HCT116 (cell line): ENCODE data around the gene TMEM217. TPM values are rescaled to one million over a fixed set of nuclear protein-coding genes. Genes with fewer than 3 reads are reported as not detected.

Experiments used
- ATAC-seq: fragments of 200-7000 bp; cut with Tn5 transposase; 2 replicates; pipeline ENCODE4 v1.9.1; 2020; ENCODE audit warnings: mild to moderate bottlenecking, moderate library complexity
- BruUV-seq: library from RNA; stranded (reverse); fragments of 400-500 nt; replicated peaks from 2 replicates; lab custom pipeline; 2021; lab: Mats Ljungman, UMichigan
- CTCF ChIA-PET: fragments of 300-600 bp; sonication (Branson Sonifier 250); formaldehyde crosslinking; loops from one replicate; lab custom pipeline; 2021; ENCODE audit warnings: antibody characterized with exemption; lab: Charles Lee
- POLR2A ChIA-PET: fragments of 300-600, 350-600 bp; sonication (Branson Sonifier 250); formaldehyde crosslinking; loops from one replicate; lab custom pipeline; 2021; ENCODE audit warnings: antibody characterized with exemption; lab: Charles Lee
- RAD21 ChIA-PET, 2 experiments: fragments of 300-600 bp; sonication (Branson Sonifier 250); formaldehyde crosslinking; loops; one replicate each; lab custom pipeline; 2023; ENCODE audit warnings: low total read pairs in 2 of 2; ENCODE audit not compliant: uncharacterized antibody in 2 of 2, unreplicated experiment in 2 of 2, low non-redundant PET in 1 of 2; lab: Charles Lee
- DNase-seq: peaks from one replicate; pipeline ENCODE4 v3.0.0-alpha.2; 2010; ENCODE audit warnings: low read depth, low spot score
- H2AFZ ChIP-seq: fragments of 200-600 bp; shearing (Covaris generic), sonication (generic); 2 replicates; pipeline ENCODE4 v1.6.1; 2017; ENCODE audit warnings: low read depth, mixed run types, mixed read lengths, antibody characterized with exemption, low read length; ENCODE audit not compliant: poor library complexity, severe bottlenecking
- H3K27ac ChIP-seq: 2 replicates; pipeline ENCODE4 v1.5.1; 2012; ENCODE audit warnings: low read depth, low read length
- H3K27me3 ChIP-seq: fragments of 200-600 bp; sonication (generic); 2 replicates; pipeline ENCODE4 v1.6.1; 2016; ENCODE audit warnings: mixed run types, low read length, mixed read lengths; ENCODE audit not compliant: insufficient read depth
- H3K36me3 ChIP-seq, 2 experiments: fragments of 200-500 bp in 1 of 2; fragments of 200-600 bp in 1 of 2; sonication (Bioruptor generic) in 1 of 2; sonication (generic) in 1 of 2; 2 replicates each; pipeline versions ENCODE4 v1.5.1 to v1.6.1; 2014 to 2016; ENCODE audit warnings: low read length in 2 of 2, inconsistent platforms in 1 of 2, mixed read lengths in 1 of 2, mixed run types in 1 of 2; ENCODE audit not compliant: insufficient read depth in 2 of 2, control insufficient read depth in 1 of 2
- H3K4me1 ChIP-seq, 2 experiments: fragments of 200-600 bp in 1 of 2; sonication (generic) in 1 of 2; 2 replicates each; pipeline versions ENCODE4 v1.5.1 to v1.6.1; 2012 to 2017; ENCODE audit warnings: low read length in 2 of 2, inconsistent platforms in 1 of 2, mild to moderate bottlenecking in 1 of 2, mixed read lengths in 1 of 2, mixed run types in 1 of 2, moderate library complexity in 1 of 2; ENCODE audit not compliant: insufficient read depth in 2 of 2, control insufficient read depth in 1 of 2
- H3K4me2 ChIP-seq: fragments of 200-600 bp; sonication (generic); 2 replicates; pipeline ENCODE4 v1.6.1; 2017; ENCODE audit warnings: mixed run types, low read length, mixed read lengths
- H3K4me3 ChIP-seq, 2 experiments: fragments of 200-600 bp in 1 of 2; sonication (generic) in 1 of 2; replicated peaks in 1 of 2; 2 replicates each; pipeline ENCODE4 v1.5.1; 2011 to 2016; ENCODE audit warnings: low read length in 2 of 2, control low read depth in 1 of 2, low read depth in 1 of 2, mild to moderate bottlenecking in 1 of 2, mixed read lengths in 1 of 2, mixed run types in 1 of 2
- H3K79me2 ChIP-seq: fragments of 200-600 bp; sonication (generic); 2 replicates; pipeline ENCODE4 v1.6.1; 2017; ENCODE audit warnings: mild to moderate bottlenecking, mixed run types, low read length, moderate library complexity, mixed read lengths; ENCODE audit not compliant: insufficient read depth
- H3K9ac ChIP-seq: fragments of 200-600 bp; sonication (generic); 2 replicates; pipeline ENCODE4 v1.6.1; 2016; ENCODE audit warnings: low read length, mixed read lengths
- H3K9me2 ChIP-seq: fragments of 200-600 bp; sonication (generic), shearing (Covaris generic); 2 replicates; pipeline ENCODE4 v1.6.1; 2017; ENCODE audit warnings: mixed run types, mild to moderate bottlenecking, moderate library complexity; ENCODE audit not compliant: insufficient read depth
- H3K9me3 ChIP-seq, 2 experiments: fragments of 200-500 bp in 1 of 2; fragments of 200-600 bp in 1 of 2; sonication (Bioruptor generic) in 1 of 2; sonication (generic) in 1 of 2; 2 replicates each; pipeline ENCODE4 v1.6.1; 2014 to 2017; ENCODE audit warnings: low read length in 2 of 2, mixed read lengths in 2 of 2, inconsistent platforms in 1 of 2, low read depth in 1 of 2, mild to moderate bottlenecking in 1 of 2, mixed run types in 1 of 2, moderate library complexity in 1 of 2; ENCODE audit not compliant: control insufficient read depth in 1 of 2, insufficient read depth in 1 of 2
- H4K20me1 ChIP-seq: fragments of 200-600 bp; sonication (generic), shearing (Covaris generic); 2 replicates; pipeline ENCODE4 v1.6.1; 2017; ENCODE audit warnings: mixed run types, mild to moderate bottlenecking, moderate library complexity; ENCODE audit not compliant: insufficient read depth
- CBX3 ChIP-seq: IDR thresholded peaks from 2 replicates; pipeline ENCODE4 v1.6.1; 2012; ENCODE audit warnings: low read depth
- CEBPB ChIP-seq: IDR thresholded peaks from 2 replicates; pipeline ENCODE4 v1.6.1; 2012; ENCODE audit warnings: low read depth
- EZH2 ChIP-seq: fragments of 200-600 bp; sonication (generic); IDR thresholded peaks from 2 replicates; pipeline ENCODE4 v1.6.1; 2017; ENCODE audit warnings: antibody characterized with exemption, mixed run types
- FOSL1 ChIP-seq: IDR thresholded peaks from 2 replicates; pipeline ENCODE4 v1.6.1; 2012; ENCODE audit warnings: low read depth
- JUND ChIP-seq: IDR thresholded peaks from 2 replicates; pipeline ENCODE4 v1.6.1; 2012
- POLR2A ChIP-seq: IDR thresholded peaks from 2 replicates; pipeline ENCODE4 v1.7.0; 2011; ENCODE audit warnings: borderline replicate concordance; ENCODE audit not compliant: insufficient read depth, insufficient read length; ENCODE audit errors: extremely low read depth
- POLR2AphosphoS5 ChIP-seq: IDR thresholded peaks from 2 replicates; pipeline ENCODE4 v1.6.1; 2011; ENCODE audit warnings: mild to moderate bottlenecking, low read depth, low read length, moderate library complexity
- SIN3A ChIP-seq: IDR thresholded peaks from 2 replicates; pipeline ENCODE4 v1.6.1; 2012; ENCODE audit warnings: low read depth
- TCF7L2 ChIP-seq: IDR thresholded peaks from 2 replicates; pipeline ENCODE4 v1.7.0; 2011; ENCODE audit warnings: borderline replicate concordance, inconsistent platforms; ENCODE audit not compliant: insufficient read depth, insufficient read length; ENCODE audit errors: extremely low read depth
- YY1 ChIP-seq: IDR thresholded peaks from 2 replicates; pipeline ENCODE4 v1.6.1; 2011; ENCODE audit warnings: low read length, low read depth, moderate library complexity, mild to moderate bottlenecking; ENCODE audit not compliant: insufficient replicate concordance; ENCODE audit errors: extremely low read depth
- ZFX ChIP-seq: fragments of 450-650 bp; IDR thresholded peaks from 2 replicates; pipeline ENCODE4 v1.6.1; 2017
- ZNF274 ChIP-seq: fragments of 200-500 bp; sonication (Bioruptor generic); IDR thresholded peaks from 2 replicates; pipeline ENCODE4 v1.6.1; 2014; ENCODE audit warnings: mild to moderate bottlenecking, low read depth, low read length, inconsistent platforms
- intact Hi-C: fragments of 100-400 bp; cut with micrococcal nuclease; formaldehyde crosslinking; loops from 2 replicates; pipeline ENCODE4 v1.10.0; 2022
- total RNA-seq: library from RNA; stranded (reverse); gene quantifications from one replicate; pipeline ENCODE4 v1.2.1, GENCODE V29; 2021; ENCODE audit not compliant: unreplicated experiment
- TF ChIP-seq, protein P1 (sequence below): IDR thresholded peaks from 2 replicates; pipeline ENCODE4 v1.6.1; 2012; ENCODE audit warnings: low read depth

TMEM217 gene
- total RNA-seq, 1 experiment from 2014 or later = 0.98 TPM

- no peaks in the 10 kb centered on the region for H3K27me3 ChIP-seq
- BruUV-seq = no TSS peak
- no peak overlapping the region for H3K4me2 ChIP-seq
- H3K9me2 ChIP-seq = no peaks in the 10 kb centered on the region
- no peaks in the 10 kb centered on the region for H3K9me3 ChIP-seq
- ChIA-PET POLR2A (no interaction called here), CTCF (no interaction called here)
- H3K9ac ChIP-seq = no peak overlapping the region
- 0 out of 4 replicates have a peak, but pooled peaks cover 0 to 2% of the 10 kb centered on the region in 2 experiments for H3K36me3 ChIP-seq
- ATAC-seq (no peak), DNase-seq (no peak)
- no peak overlapping the region for H2AFZ ChIP-seq
- H3K79me2 ChIP-seq = no peaks in the 10 kb centered on the region
- intact Hi-C loops = no loop called here
- H3K27ac ChIP-seq = no peak overlapping the region
- H3K4me1 ChIP-seq = no peaks in the 10 kb centered on the region
- no peak for TF ChIP-seq CBX3
- TF ChIP-seq FOSL1 = no peak
- TF ChIP-seq, protein P1, sequence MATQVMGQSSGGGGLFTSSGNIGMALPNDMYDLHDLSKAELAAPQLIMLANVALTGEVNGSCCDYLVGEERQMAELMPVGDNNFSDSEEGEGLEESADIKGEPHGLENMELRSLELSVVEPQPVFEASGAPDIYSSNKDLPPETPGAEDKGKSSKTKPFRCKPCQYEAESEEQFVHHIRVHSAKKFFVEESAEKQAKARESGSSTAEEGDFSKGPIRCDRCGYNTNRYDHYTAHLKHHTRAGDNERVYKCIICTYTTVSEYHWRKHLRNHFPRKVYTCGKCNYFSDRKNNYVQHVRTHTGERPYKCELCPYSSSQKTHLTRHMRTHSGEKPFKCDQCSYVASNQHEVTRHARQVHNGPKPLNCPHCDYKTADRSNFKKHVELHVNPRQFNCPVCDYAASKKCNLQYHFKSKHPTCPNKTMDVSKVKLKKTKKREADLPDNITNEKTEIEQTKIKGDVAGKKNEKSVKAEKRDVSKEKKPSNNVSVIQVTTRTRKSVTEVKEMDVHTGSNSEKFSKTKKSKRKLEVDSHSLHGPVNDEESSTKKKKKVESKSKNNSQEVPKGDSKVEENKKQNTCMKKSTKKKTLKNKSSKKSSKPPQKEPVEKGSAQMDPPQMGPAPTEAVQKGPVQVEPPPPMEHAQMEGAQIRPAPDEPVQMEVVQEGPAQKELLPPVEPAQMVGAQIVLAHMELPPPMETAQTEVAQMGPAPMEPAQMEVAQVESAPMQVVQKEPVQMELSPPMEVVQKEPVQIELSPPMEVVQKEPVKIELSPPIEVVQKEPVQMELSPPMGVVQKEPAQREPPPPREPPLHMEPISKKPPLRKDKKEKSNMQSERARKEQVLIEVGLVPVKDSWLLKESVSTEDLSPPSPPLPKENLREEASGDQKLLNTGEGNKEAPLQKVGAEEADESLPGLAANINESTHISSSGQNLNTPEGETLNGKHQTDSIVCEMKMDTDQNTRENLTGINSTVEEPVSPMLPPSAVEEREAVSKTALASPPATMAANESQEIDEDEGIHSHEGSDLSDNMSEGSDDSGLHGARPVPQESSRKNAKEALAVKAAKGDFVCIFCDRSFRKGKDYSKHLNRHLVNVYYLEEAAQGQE = no peak
- no peak for TF ChIP-seq EZH2
- no peak for TF ChIP-seq POLR2A
- no peak for TF ChIP-seq POLR2AphosphoS5
- TF ChIP-seq CEBPB = no peak
- TF ChIP-seq ZFX = no peak
- no peak for TF ChIP-seq YY1
- TF ChIP-seq SIN3A = no peak
- no peak for TF ChIP-seq JUND
- TF ChIP-seq ZNF274 = no peak
- TF ChIP-seq TCF7L2 = no peak
- TF ChIP-seq, all 23 proteins: peak for 0
- Histone ChIP-seq H3K4me3 (no peak overlapping the region), H4K20me1 (no peaks in the 10 kb centered on the region)
- RAD21 ChIA-PET = no interaction called here
Measured at GRCh38 chr6:37180075-37180474, 77.9 kb downstream of the TMEM217 start.
